AG04449 (cell line): ENCODE measurements around the gene PPA2.

ENCODE experiments used
- CTCF ChIA-PET: fragments of 350-600 bp; formaldehyde crosslinking; extraction: SDS; loops from one replicate; lab custom pipeline; 2021; ENCODE audit warnings: antibody characterized with exemption; lab: Yijun Ruan, JAX
- POLR2A ChIA-PET: fragments of 400-600, 350-600 bp; formaldehyde crosslinking; extraction: SDS; loops from one replicate; lab custom pipeline; 2020; ENCODE audit warnings: antibody characterized with exemption, inconsistent platforms; lab: Yijun Ruan, JAX
- DNase-seq: peaks from one replicate; pipeline ENCODE4 v3.0.0-alpha.2; 2010; ENCODE audit warnings: low read depth, low spot score
- H3K4me3 ChIP-seq: 2 replicates; pipeline ENCODE4 v1.5.1; 2011; ENCODE audit warnings: low read depth, mild to moderate bottlenecking, control low read depth, low read length
- TF ChIP-seq, protein P1 (sequence below): IDR thresholded peaks from one replicate; pipeline ENCODE4 v1.5.1; 2011; ENCODE audit warnings: mild to moderate bottlenecking, moderate library complexity, low read length, control low read depth, inconsistent platforms; ENCODE audit not compliant: insufficient read depth; ENCODE audit errors: missing control alignments

PPA2 gene

GRCh38 chr4:105437637-105438036 is 36.2 kb downstream of the PPA2 start:
- H3K4me3 ChIP-seq = no peak overlapping the region
- ChIA-PET POLR2A (no interaction called here), CTCF (interaction anchor here (1.2 kb wide), 1 partner anchor 540 kb away, joined by 3 read pairs; no protein-coding TSS in a partner anchor)
- no peak for DNase-seq
- TF ChIP-seq, protein P1, sequence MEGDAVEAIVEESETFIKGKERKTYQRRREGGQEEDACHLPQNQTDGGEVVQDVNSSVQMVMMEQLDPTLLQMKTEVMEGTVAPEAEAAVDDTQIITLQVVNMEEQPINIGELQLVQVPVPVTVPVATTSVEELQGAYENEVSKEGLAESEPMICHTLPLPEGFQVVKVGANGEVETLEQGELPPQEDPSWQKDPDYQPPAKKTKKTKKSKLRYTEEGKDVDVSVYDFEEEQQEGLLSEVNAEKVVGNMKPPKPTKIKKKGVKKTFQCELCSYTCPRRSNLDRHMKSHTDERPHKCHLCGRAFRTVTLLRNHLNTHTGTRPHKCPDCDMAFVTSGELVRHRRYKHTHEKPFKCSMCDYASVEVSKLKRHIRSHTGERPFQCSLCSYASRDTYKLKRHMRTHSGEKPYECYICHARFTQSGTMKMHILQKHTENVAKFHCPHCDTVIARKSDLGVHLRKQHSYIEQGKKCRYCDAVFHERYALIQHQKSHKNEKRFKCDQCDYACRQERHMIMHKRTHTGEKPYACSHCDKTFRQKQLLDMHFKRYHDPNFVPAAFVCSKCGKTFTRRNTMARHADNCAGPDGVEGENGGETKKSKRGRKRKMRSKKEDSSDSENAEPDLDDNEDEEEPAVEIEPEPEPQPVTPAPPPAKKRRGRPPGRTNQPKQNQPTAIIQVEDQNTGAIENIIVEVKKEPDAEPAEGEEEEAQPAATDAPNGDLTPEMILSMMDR = no peak

GRCh38 chr4:105436414-105436813 is 37.4 kb downstream of the PPA2 start:
- DNase-seq = no peak
- no peak overlapping the region for H3K4me3 ChIP-seq
- CTCF ChIA-PET = interaction anchor here (1.2 kb wide), 1 partner anchor 539 kb away, joined by 3 read pairs; no protein-coding TSS in a partner anchor
- TF ChIP-seq, protein P1 = no peak
- POLR2A ChIA-PET = no interaction called here

DNA sequence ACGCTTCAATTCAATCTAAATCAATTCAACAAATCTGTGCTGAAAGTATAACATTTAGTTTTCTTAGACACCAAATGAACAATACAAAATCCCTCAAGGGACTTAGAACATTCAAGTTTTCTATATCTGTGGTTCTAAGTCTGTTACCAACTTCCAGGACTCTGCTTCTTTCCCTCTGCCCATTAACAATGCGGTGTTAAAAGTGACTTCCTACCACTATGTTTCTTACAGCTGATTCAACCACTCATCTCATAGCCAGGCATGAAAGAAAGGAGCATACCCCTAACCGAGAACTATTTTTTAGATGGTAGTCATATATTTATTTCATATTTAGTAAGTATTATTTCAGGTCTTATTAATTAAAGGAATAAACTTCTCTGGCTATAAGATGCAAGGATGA is 38.9 kb downstream of the PPA2 start:
- no peak overlapping the region for H3K4me3 ChIP-seq
- CTCF ChIA-PET = no interaction called here
- POLR2A ChIA-PET = no interaction called here
- no peak for DNase-seq
- TF ChIP-seq, protein P1 = no peak

- DNase-seq = no peak
- TF ChIP-seq, protein P1 = no peak
- ChIA-PET CTCF (no interaction called here), POLR2A (interaction anchor here (0.6 kb wide), 1 partner anchor 19 kb away, joined by 3 read pairs; no protein-coding TSS in a partner anchor)
- no peak overlapping the region for H3K4me3 ChIP-seq
Measured at GRCh38 chr4:105433421-105433820, 40.4 kb downstream of the PPA2 start.

- H3K4me3 ChIP-seq = no peak overlapping the region
- no peak for DNase-seq
- CTCF ChIA-PET = interaction anchor here (0.9 kb wide), 1 partner anchor 9 kb away, joined by 3 read pairs; no protein-coding TSS in a partner anchor
- TF ChIP-seq, protein P1 = no peak
- POLR2A ChIA-PET = no interaction called here
Measured at GRCh38 chr4:105432438-105432837, 41.4 kb downstream of the PPA2 start.

GRCh38 chr4:105430811-105431210 is 43.1 kb downstream of the PPA2 start:
- CTCF ChIA-PET = interaction anchor here (1.2 kb wide), 1 partner anchor 13 kb away, joined by 3 read pairs; no protein-coding TSS in a partner anchor
- no peak for DNase-seq
- TF ChIP-seq, protein P1 = no peak
- H3K4me3 ChIP-seq = no peak overlapping the region
- POLR2A ChIA-PET = no interaction called here
